ENCODE results near the gene SZRD1. TPM values are rescaled to one million over a fixed set of nuclear protein-coding genes. Genes with fewer than 3 reads are reported as not detected.
A peak's percentile ranks its signal among the peaks of the same experiment; 100 is the strongest.

SZRD1 gene
- total RNA-seq, 4 donors from 2014 or later = 24.4 to 126 (median 47.2) TPM

DNA sequence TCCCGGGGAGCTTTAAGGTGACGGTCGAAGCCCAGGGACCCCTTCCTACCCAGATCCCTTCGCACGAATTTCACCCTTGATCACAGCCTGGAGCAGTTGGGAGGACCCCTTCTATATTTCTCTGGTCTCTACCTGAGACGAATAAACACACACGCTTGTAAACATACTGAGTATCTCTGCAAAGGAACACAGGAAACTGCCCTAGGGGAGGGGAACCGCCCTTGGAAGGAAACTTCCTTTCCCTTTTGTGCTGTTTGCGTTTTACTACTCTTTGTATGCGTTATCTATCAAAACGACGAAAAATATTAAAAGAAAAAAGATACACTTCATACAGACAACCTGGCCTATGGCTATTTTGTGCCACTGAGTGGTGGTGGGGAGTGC, 74.2 kb downstream of the SZRD1 start:
- peak overlapping the region; percentile 65 to 80 for H3K4me3 ChIP-seq
- no peak for DNase-seq
- H3K36me3 ChIP-seq = no peaks in the 10 kb centered on the region
- H3K9me3 ChIP-seq = no peaks in the 10 kb centered on the region
- peak overlapping the region; percentile 60 to 70 for H3K27ac ChIP-seq
- H3K4me1 ChIP-seq = peaks cover 0 to 5% of the 10 kb centered on the region in 2 donors
- TF ChIP-seq CTCF (IDR thresholded peaks at IDR 0.05) = no peak
- no peak for TF ChIP-seq POLR2A (IDR thresholded peaks at IDR 0.05)
- intact Hi-C loops (cut with DNase I; ENCODE audit: low total_unique reads) = no loop called here
- no peaks in the 10 kb centered on the region for H3K27me3 ChIP-seq

DNA sequence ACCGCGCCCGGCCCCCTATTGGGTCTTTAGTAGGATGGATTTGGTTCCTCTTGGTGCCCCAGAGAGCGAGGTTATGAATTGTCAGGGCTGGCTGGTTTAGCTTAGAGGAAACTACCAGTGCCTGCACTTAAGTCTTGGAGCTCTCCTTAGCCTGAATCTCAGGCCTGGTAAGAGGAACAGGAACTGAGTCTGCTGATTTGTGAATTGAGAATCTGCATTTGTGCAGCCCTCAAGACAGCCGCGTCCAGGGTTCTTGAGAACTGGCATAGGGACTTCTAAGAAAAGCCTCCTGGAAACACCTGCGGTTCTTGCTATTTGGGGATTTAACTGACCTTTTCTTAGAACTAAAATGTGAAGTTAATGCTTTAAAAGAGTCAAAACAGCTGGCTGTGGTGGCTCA, 75.2 kb downstream of the SZRD1 start:
- intact Hi-C loops (cut with DNase I; ENCODE audit: low total_unique reads) = no loop called here
- no peak for DNase-seq
- Histone ChIP-seq H3K27ac (no peak overlapping the region), H3K27me3 (no peaks in the 10 kb centered on the region), H3K4me1 (peaks cover 0 to 5% of the 10 kb centered on the region in 2 donors), H3K4me3 (no peak overlapping the region), H3K36me3 (no peaks in the 10 kb centered on the region), H3K9me3 (no peaks in the 10 kb centered on the region)
- no peak for TF ChIP-seq CTCF (IDR thresholded peaks at IDR 0.05)
- TF ChIP-seq POLR2A (IDR thresholded peaks at IDR 0.05) = no peak

- Histone ChIP-seq H3K36me3 (no peaks in the 10 kb centered on the region), H3K4me1 (peaks cover 0 to 5% of the 10 kb centered on the region in 2 donors), H3K27me3 (no peaks in the 10 kb centered on the region), H3K4me3 (no peak overlapping the region), H3K9me3 (no peaks in the 10 kb centered on the region), H3K27ac (no peak overlapping the region)
- DNase-seq = no peak
- TF ChIP-seq POLR2A (IDR thresholded peaks at IDR 0.05) (no peak), CTCF (IDR thresholded peaks at IDR 0.05) (no peak)
- intact Hi-C loops (cut with DNase I; ENCODE audit: low total_unique reads) = no loop called here
Measured at GRCh38 chr1:16442941-16443340, 75.9 kb downstream of the SZRD1 start.

DNA sequence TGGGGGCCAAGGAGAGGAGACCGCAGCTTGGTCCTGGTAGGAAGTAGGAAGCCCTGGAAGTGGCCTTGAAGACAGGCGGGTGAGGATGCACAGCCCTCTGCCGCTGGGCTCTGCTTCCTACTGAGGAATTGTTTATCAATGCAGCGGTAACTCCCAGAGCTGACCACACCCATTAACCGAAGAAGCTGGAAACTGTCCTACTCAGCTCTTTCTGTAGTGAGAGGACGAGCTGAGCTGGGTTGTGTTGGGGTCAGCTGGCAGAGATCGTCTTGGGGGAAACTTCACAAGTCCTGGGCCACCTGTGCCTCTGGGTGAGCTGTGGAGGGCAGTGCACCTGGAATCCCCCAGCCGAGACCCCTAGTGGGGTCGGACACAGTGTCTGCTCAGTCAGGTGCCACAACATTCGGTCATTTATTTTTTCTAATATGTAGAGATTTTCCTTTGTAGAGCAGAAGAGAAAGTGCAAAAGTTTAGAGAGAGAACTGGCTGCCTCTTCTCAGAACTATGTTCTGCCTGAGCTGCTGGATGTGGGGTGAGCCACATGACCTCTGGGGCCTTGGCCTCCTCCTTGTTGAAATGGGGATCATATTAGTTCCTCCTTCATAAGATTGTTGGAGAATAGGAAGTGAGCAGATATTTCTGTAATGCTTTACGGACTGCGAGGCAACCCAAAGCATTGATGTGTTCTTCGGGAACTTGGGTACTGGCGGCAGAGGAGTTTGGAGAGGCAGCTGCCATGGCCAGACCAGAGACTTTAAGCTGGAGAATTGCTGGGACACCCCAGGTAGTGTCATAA, 77.1 kb downstream of the SZRD1 start:
- H3K27ac ChIP-seq = no peak overlapping the region
- H3K27me3 ChIP-seq = no peaks in the 10 kb centered on the region
- no peaks in the 10 kb centered on the region for H3K9me3 ChIP-seq
- intact Hi-C loops (cut with DNase I; ENCODE audit: low total_unique reads) = no loop called here
- no peak overlapping the region for H3K4me3 ChIP-seq
- H3K4me1 ChIP-seq = peaks cover 0 to 5% of the 10 kb centered on the region in 2 donors
- no peaks in the 10 kb centered on the region for H3K36me3 ChIP-seq
- no peak for DNase-seq
- no peak for TF ChIP-seq CTCF (IDR thresholded peaks at IDR 0.05)
- no peak for TF ChIP-seq POLR2A (IDR thresholded peaks at IDR 0.05)

DNA sequence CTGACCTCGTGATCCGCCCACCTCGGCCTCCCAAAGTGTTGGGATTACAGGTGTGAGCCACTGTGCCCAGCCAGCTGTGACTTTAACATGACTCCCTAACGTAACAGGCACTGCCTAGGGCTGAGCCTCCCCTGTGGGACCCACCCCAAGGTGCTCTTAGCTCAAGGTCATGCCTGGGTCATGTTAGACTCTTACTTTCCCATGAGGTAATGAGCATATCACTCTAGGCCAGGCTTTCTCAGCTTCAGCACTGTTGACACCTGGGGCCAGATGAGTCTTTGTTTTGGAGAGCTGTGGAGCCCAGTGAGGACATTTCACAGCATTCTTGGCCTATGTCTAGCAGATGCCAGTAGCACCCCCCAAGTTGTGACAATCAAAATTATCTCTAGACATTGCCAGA, 78.0 kb downstream of the SZRD1 start:
- Histone ChIP-seq H3K9me3 (no peaks in the 10 kb centered on the region), H3K4me1 (peaks cover 0 to 5% of the 10 kb centered on the region in 2 donors), H3K36me3 (no peaks in the 10 kb centered on the region), H3K27me3 (no peaks in the 10 kb centered on the region), H3K4me3 (no peak overlapping the region), H3K27ac (no peak overlapping the region)
- intact Hi-C loops (cut with DNase I; ENCODE audit: low total_unique reads) = no loop called here
- no peak for DNase-seq
- no peak for TF ChIP-seq POLR2A (IDR thresholded peaks at IDR 0.05)
- TF ChIP-seq CTCF (IDR thresholded peaks at IDR 0.05) = no peak

Measured in uterus (tissue), 4 donors.